ENCODE results near the gene TENM3. TPM values are rescaled to one million over a fixed set of nuclear protein-coding genes. Genes with fewer than 3 reads are reported as not detected.

Gene TENM3
- total and polyA plus RNA-seq, 2 donors (not counting 3 experiments of a cell fraction or from before 2014, with no cell fraction given) = 3.2 to 6.2 TPM

GRCh38 chr4:182291597-182292270 is 48.5 kb downstream of the TENM3 start:
- Histone ChIP-seq H3K27ac (ENCODE audit: insufficient read depth, low read depth, low read length) (no peak overlapping the region), H3K9me1 (replicated peaks; ENCODE audit: control insufficient read depth, extremely low read depth, insufficient read depth, low read length) (no peaks in the 10 kb centered on the region), H3K4me3 (replicated peaks in 1 of 3; ENCODE audit: insufficient read depth in 1 of 3, low read depth in 1 of 3, low read length in 3 of 3) (no peak overlapping the region), H3K9ac (replicated peaks; ENCODE audit: extremely low read depth, insufficient read depth, low read length) (no peak overlapping the region), H3K9me3 (replicated peaks; ENCODE audit: control insufficient read depth, insufficient read depth, low read length) (no peaks in the 10 kb centered on the region), H4K20me1 (replicated peaks; ENCODE audit: control insufficient read depth, extremely low read depth, insufficient read depth, low read length) (no peaks in the 10 kb centered on the region), H3K4me2 (ENCODE audit: insufficient read depth, low read length) (no peak overlapping the region), H3K4me1 (ENCODE audit: control insufficient read depth, extremely low read depth, insufficient read depth, low read length) (no peaks in the 10 kb centered on the region), H3K27me3 (ENCODE audit: control insufficient read depth in 2 of 2, insufficient read depth in 2 of 2, low read length in 2 of 2) (no peaks in the 10 kb centered on the region), H2AFZ (ENCODE audit: low read depth, low read length) (no peak overlapping the region), H3K36me3 (ENCODE audit: control insufficient read depth in 2 of 2, extremely low read depth in 1 of 2, insufficient read depth in 2 of 2, low read length in 2 of 2) (no peaks in the 10 kb centered on the region), H3K79me2 (ENCODE audit: control insufficient read depth, insufficient read depth, low read length) (no peaks in the 10 kb centered on the region)
- FAIRE-seq (no peak), DNase-seq (ENCODE audit: low read depth, low spot score) (no peak)
- no peak for TF ChIP-seq FOS (IDR thresholded peaks at IDR 0.05; ENCODE audit: borderline replicate concordance, insufficient read depth, low read length)
- no peak for TF ChIP-seq JUN (IDR thresholded peaks at IDR 0.05; ENCODE audit: borderline replicate concordance, insufficient read depth, insufficient read length, low read depth)
- no peak for TF ChIP-seq EZH2 (IDR thresholded peaks at IDR 0.05; ENCODE audit: borderline replicate concordance, low read depth, low read length, severe bottlenecking)
- no peak for TF ChIP-seq GATA2 (IDR thresholded peaks at IDR 0.05; ENCODE audit: insufficient read depth, insufficient read length, low read depth, low read length)
- no peak for TF ChIP-seq POLR2AphosphoS5 (IDR thresholded peaks at IDR 0.05; ENCODE audit: insufficient read depth, low read depth, low read length)
- no peak for TF ChIP-seq MAX (IDR thresholded peaks at IDR 0.05; ENCODE audit: insufficient read depth, insufficient read length)
- TF ChIP-seq CTCF (IDR thresholded peaks at IDR 0.05; ENCODE audit: extremely low read depth in 1 of 2, insufficient read depth in 1 of 2, low read depth in 1 of 2, low read length in 2 of 2) = no peak
- TF ChIP-seq MYC (IDR thresholded peaks at IDR 0.05; ENCODE audit: low read depth, low read length) = no peak
- dilution Hi-C loops (cut with MboI; ENCODE audit: extremely low pct_ligation_motif_present, low sequenced_read_pairs) (no loop called here), intact Hi-C loops (cut with micrococcal nuclease) (no loop called here)
- ChIA-PET POLR2A (no interaction called here), CTCF (no interaction called here)
- no TSS peak for BruUV-seq (replicated peaks)
